GM18951 (cell line): ENCODE data around the gene S100A4.

Experiments
- POLR2A ChIP-seq: IDR thresholded peaks from 4 replicates; pipeline ENCODE4 v1.6.1; 2011; ENCODE audit warnings: mild to moderate bottlenecking; ENCODE audit not compliant: insufficient read length, insufficient read depth; ENCODE audit errors: extremely low read depth
- in situ Hi-C: fragments of 300-500 bp; cut with MboI; formaldehyde crosslinking; loops from one replicate; pipeline ENCODE4 v1.12.0; 2022; ENCODE audit warnings: low sequenced_read_pairs, mixed read lengths, inconsistent platforms; ENCODE audit not compliant: unreplicated experiment

The S100A4 gene

GRCh38 chr1:153525088-153525728, 20.4 kb downstream of the S100A4 start:
- TF ChIP-seq POLR2A, result no peak
- in situ Hi-C loops, result no loop called here

GRCh38 chr1:153522353-153523048, 23.1 kb downstream of the S100A4 start:
- in situ Hi-C loops, result loop anchor here (25.0 kb wide), 1 partner anchor 465 kb away; the partner anchor contains the start of genes JTB, RAB13 and RPS27

- in situ Hi-C loops, result loop anchor here (25.0 kb wide), 1 partner anchor 465 kb away; the partner anchor contains the start of genes JTB, RAB13 and RPS27
Observed at GRCh38 chr1:153521808-153522207, 23.8 kb downstream of the S100A4 start.

GRCh38 chr1:153520818-153521476, 24.7 kb downstream of the S100A4 start:
- in situ Hi-C loops, result loop anchor here (25.0 kb wide), 1 partner anchor 466 kb away; the partner anchor contains the start of genes JTB, RAB13 and RPS27
- no peak for TF ChIP-seq POLR2A

GRCh38 chr1:153520137-153520691, 25.4 kb downstream of the S100A4 start:
- in situ Hi-C loops, result loop anchor here (25.0 kb wide), 1 partner anchor 467 kb away; the partner anchor contains the start of genes JTB, RAB13 and RPS27

- no peak for TF ChIP-seq POLR2A
- in situ Hi-C loops, result loop anchor here (5.0 to 25.0 kb wide), 2 partner anchors 38 to 468 kb away; partner anchors contain the start of genes JTB, RAB13 and RPS27
Observed at GRCh38 chr1:153519242-153519641, 26.4 kb downstream of the S100A4 start.

GRCh38 chr1:153515504-153516394, 29.9 kb downstream of the S100A4 start:
- in situ Hi-C loops, result loop anchor here (5.0 to 25.0 kb wide), 2 partner anchors 42 to 472 kb away; partner anchors contain the start of genes JTB, RAB13 and RPS27
- TF ChIP-seq POLR2A, result no peak

GRCh38 chr1:153513666-153514065, 31.9 kb downstream of the S100A4 start:
- in situ Hi-C loops, result loop anchor here (25.0 kb wide), 1 partner anchor 474 kb away; the partner anchor contains the start of genes JTB, RAB13 and RPS27
- no peak for TF ChIP-seq POLR2A

GRCh38 chr1:153513023-153513422, 32.6 kb downstream of the S100A4 start:
- no peak for TF ChIP-seq POLR2A
- in situ Hi-C loops, result loop anchor here (25.0 kb wide), 1 partner anchor 474 kb away; the partner anchor contains the start of genes JTB, RAB13 and RPS27

- no peak for TF ChIP-seq POLR2A
- in situ Hi-C loops, result loop anchor here (25.0 kb wide), 1 partner anchor 476 kb away; the partner anchor contains the start of genes JTB, RAB13 and RPS27
Observed at GRCh38 chr1:153510984-153511410, 34.6 kb downstream of the S100A4 start.

- in situ Hi-C loops, result loop anchor here (25.0 kb wide), 1 partner anchor 477 kb away; the partner anchor contains the start of genes JTB, RAB13 and RPS27
- no peak for TF ChIP-seq POLR2A
Observed at GRCh38 chr1:153509729-153510354, 35.8 kb downstream of the S100A4 start.

GRCh38 chr1:153509036-153509435, 36.6 kb downstream of the S100A4 start:
- no peak for TF ChIP-seq POLR2A
- in situ Hi-C loops, result loop anchor here (25.0 kb wide), 1 partner anchor 478 kb away; the partner anchor contains the start of genes JTB, RAB13 and RPS27
